Tibial nerve (tissue), 4 donors: ENCODE results near the gene MPI.

Source experiments
- CTCF ChIP-seq, 5 experiments: fragments of 200-600 bp in 3 of 5; fragments of 450-650 bp in 2 of 5; sonication (generic) in 3 of 5; IDR thresholded peaks; one replicate each; pipeline ENCODE4 v1.5.1; 2016 to 2019; ENCODE audit warnings: antibody characterized with exemption in 5 of 5, mild to moderate bottlenecking in 3 of 5, moderate library complexity in 2 of 5
- EP300 ChIP-seq, 2 donors: sonication (generic); formaldehyde crosslinking; IDR thresholded peaks; one replicate each; pipeline ENCODE4 v1.6.1; 2017; ENCODE audit warnings: antibody characterized with exemption in 2 of 2, mild to moderate bottlenecking in 1 of 2
- POLR2A ChIP-seq, 2 donors: fragments of 450-650 bp; IDR thresholded peaks; one replicate each; pipeline ENCODE4 v1.6.1; 2017; ENCODE audit warnings: antibody characterized with exemption in 2 of 2, mild to moderate bottlenecking in 2 of 2, moderate library complexity in 2 of 2

GRCh38 chr15:74906450-74907162, 16.8 kb downstream of the MPI start, which contains the start of gene FAM219B:
- peak; percentile 76 to 93 for TF ChIP-seq POLR2A (IDR thresholded peaks at IDR 0.05)
- peak in 1 of 5 experiments; percentile 38 for TF ChIP-seq CTCF (IDR thresholded peaks at IDR 0.05)
- TF ChIP-seq EP300 (IDR thresholded peaks at IDR 0.05): peak; percentile 42 to 87
